K562 (cell line): ENCODE results near the gene SETX. TPM values are rescaled to one million over a fixed set of nuclear protein-coding genes. Genes with fewer than 3 reads are reported as not detected.

ENCODE experiments used
- ATAC-seq: fragments of 200-7000 bp; cut with Tn5 transposase; 3 replicates; pipeline ENCODE4 v1.9.1; 2020; ENCODE audit warnings: moderate library complexity
- BruUV-seq: library from RNA; stranded (reverse); fragments of 400-500 nt; replicated peaks from 2 replicates; lab custom pipeline; 2021; lab: Mats Ljungman, UMichigan
- CTCF ChIA-PET: fragments of 300-600 bp; formaldehyde crosslinking; extraction: SDS; loops from one replicate; lab custom pipeline; 2021; ENCODE audit warnings: low intra/inter-chr PET ratio; lab: Yijun Ruan, JAX
- POLR2A ChIA-PET: fragments of 300-600, 350-650 bp; sonication (Branson Sonifier 250); formaldehyde crosslinking; extraction: SDS; loops from one replicate; lab custom pipeline; 2021; ENCODE audit warnings: antibody characterized with exemption, inconsistent platforms; lab: Yijun Ruan, JAX
- DNase-seq, 4 experiments: peaks; one replicate each; pipeline versions ENCODE4 v3.0.0 to v3.0.0-alpha.2; 2011 to 2018; ENCODE audit warnings: low spot score in 3 of 4, mixed read lengths in 3 of 4; ENCODE audit errors: extremely low read depth in 1 of 4
- FAIRE-seq: peaks from 2 replicates; lab custom pipeline; 2011; peaks lifted over from hg19 to GRCh38; lab: Jason Lieb, UNC
- H2AFZ ChIP-seq: 2 replicates; pipeline ENCODE4 v1.6.0; 2011; ENCODE audit warnings: low read depth, low read length, control low read depth, inconsistent platforms
- H3K27ac ChIP-seq: fragments of 200-600 bp; 3 replicates; pipeline ENCODE4 v1.8.0; 2011; ENCODE audit warnings: low read depth, mild to moderate bottlenecking, control low read depth, inconsistent platforms, low read length, moderate library complexity, mixed read lengths; ENCODE audit errors: extremely low read depth
- H3K27me3 ChIP-seq, 2 experiments: fragments of 300-600 bp in 1 of 2; 2 replicates in 1 of 2; 3 replicates in 1 of 2; pipeline versions ENCODE4 v1.6.0 to v1.8.0; 2011; ENCODE audit warnings: inconsistent platforms in 2 of 2, low read length in 2 of 2, mild to moderate bottlenecking in 1 of 2, mixed read lengths in 1 of 2, moderate library complexity in 1 of 2; ENCODE audit not compliant: control insufficient read depth in 2 of 2, insufficient read depth in 2 of 2
- H3K36me3 ChIP-seq: fragments of 300-600 bp; 3 replicates; pipeline ENCODE4 v1.8.0; 2011; ENCODE audit warnings: mild to moderate bottlenecking, low read length, inconsistent platforms; ENCODE audit not compliant: control insufficient read depth, insufficient read depth
- H3K4me1 ChIP-seq, 2 experiments: fragments of 200-600 bp in 1 of 2; replicated peaks in 1 of 2; 2 replicates in 1 of 2; 3 replicates in 1 of 2; pipeline versions ENCODE4 v1.5.1 to v1.8.0; 2011; ENCODE audit warnings: inconsistent platforms in 2 of 2, low read length in 2 of 2, mild to moderate bottlenecking in 1 of 2, mixed read lengths in 1 of 2, moderate library complexity in 1 of 2; ENCODE audit not compliant: control insufficient read depth in 2 of 2, insufficient read depth in 2 of 2
- H3K4me2 ChIP-seq: 2 replicates; pipeline ENCODE4 v1.6.1; 2011; ENCODE audit warnings: low read length, control low read depth, inconsistent platforms, mixed read lengths; ENCODE audit not compliant: insufficient read depth
- H3K4me3 ChIP-seq: fragments of 200-600 bp; sonication (generic), shearing (Covaris generic); 2 replicates; pipeline ENCODE4 v1.5.1; 2016; ENCODE audit warnings: control low read depth, inconsistent platforms
- H3K79me2 ChIP-seq: fragments of 200-600 bp; 3 replicates; pipeline ENCODE4 v1.8.0; 2011; ENCODE audit warnings: low read length, inconsistent platforms; ENCODE audit not compliant: control insufficient read depth, insufficient read depth
- H3K9ac ChIP-seq, 2 experiments: 2 replicates each; pipeline versions ENCODE4 v1.6.0 to v1.6.1; 2011; ENCODE audit warnings: low read depth in 2 of 2, low read length in 2 of 2, control low read depth in 1 of 2, inconsistent platforms in 1 of 2, mild to moderate bottlenecking in 1 of 2, mixed read lengths in 1 of 2; ENCODE audit not compliant: insufficient read depth in 1 of 2
- H3K9me1 ChIP-seq: one replicate; pipeline ENCODE4 v1.6.0; 2011; ENCODE audit warnings: inconsistent platforms, mild to moderate bottlenecking, low read length, moderate library complexity; ENCODE audit not compliant: control insufficient read depth, insufficient read depth
- H3K9me3 ChIP-seq: replicated peaks from 2 replicates; pipeline ENCODE4 v1.5.1; 2011; ENCODE audit warnings: low read depth, low read length, inconsistent platforms; ENCODE audit not compliant: control insufficient read depth, insufficient read depth
- H4K20me1 ChIP-seq: replicated peaks from 2 replicates; pipeline ENCODE4 v1.6.1; 2011; ENCODE audit warnings: low read length, inconsistent platforms, mixed read lengths; ENCODE audit not compliant: control insufficient read depth, insufficient read depth
- CHD2 ChIP-seq: IDR thresholded peaks from 2 replicates; pipeline ENCODE4 v1.6.1; 2011; ENCODE audit warnings: low read depth, low read length
- CHD4 ChIP-seq: fragments of 200-600 bp; sonication (generic); IDR thresholded peaks from 3 replicates; pipeline ENCODE4 v1.6.1; 2012; ENCODE audit warnings: low read depth, mild to moderate bottlenecking, mixed read lengths, low read length, inconsistent platforms; ENCODE audit not compliant: insufficient read depth, insufficient replicate concordance, poor library complexity, severe bottlenecking
- HDGF ChIP-seq: fragments of 450-650 bp; IDR thresholded peaks from 2 replicates; pipeline ENCODE4 v1.6.1; 2016
- HNRNPLL ChIP-seq: fragments of 200-400 bp; formaldehyde crosslinking; IDR thresholded peaks from 2 replicates; pipeline ENCODE4 v1.6.1; 2017; ENCODE audit warnings: low read length, low read depth, mild to moderate bottlenecking; ENCODE audit not compliant: poor library complexity, severe bottlenecking
- TAL1 ChIP-seq: fragments of 450-650 bp; IDR thresholded peaks from 2 replicates; pipeline ENCODE4 v1.6.1; 2016; ENCODE audit warnings: mild to moderate bottlenecking
- XRCC5 ChIP-seq: fragments of 200-400 bp; formaldehyde crosslinking; IDR thresholded peaks from 2 replicates; pipeline ENCODE4 v1.6.1; 2017; ENCODE audit warnings: low read depth, mild to moderate bottlenecking, low read length
- ZFPM2 ChIP-seq: fragments of 250-450 bp; sonication (Bioruptor Pico); IDR thresholded peaks from 2 replicates; pipeline ENCODE4 v1.5.1; 2022; ENCODE audit warnings: mild to moderate bottlenecking
- ZKSCAN3 ChIP-seq: fragments of 250-450 bp; sonication (Bioruptor Pico); IDR thresholded peaks from 2 replicates; pipeline ENCODE4 v1.4.0; 2020
- ZNF239 ChIP-seq: fragments of 250-450 bp; sonication (Bioruptor Pico); IDR thresholded peaks from 2 replicates; pipeline ENCODE4 v1.4.0; 2020; ENCODE audit warnings: mild to moderate bottlenecking
- ZNF77 ChIP-seq: fragments of 250-450 bp; sonication (Bioruptor Pico); IDR thresholded peaks from 2 replicates; pipeline ENCODE4 v1.5.0; 2020
- ZNF830 ChIP-seq: fragments of 250-450 bp; sonication (Bioruptor Pico); IDR thresholded peaks from 2 replicates; pipeline ENCODE4 v1.5.0; 2021; ENCODE audit warnings: mild to moderate bottlenecking
- WGBS: fragments of 100-300 bp; shearing (Covaris generic); methylation state at CpG from one replicate; pipeline ENCODE4 v1.1.6; 2016; ENCODE audit warnings: low coverage, mixed read lengths; ENCODE audit not compliant: insufficient coverage; ENCODE audit errors: missing lambda C conversion rate; 5-methylcytosine and 5-hydroxymethylcytosine counted together
- in situ Hi-C: fragments of 300-500 bp; cut with MboI; formaldehyde crosslinking; loops from 4 replicates; pipeline ENCODE4 v1.15.0; 2018; ENCODE audit warnings: inconsistent platforms, mixed read lengths
- intact Hi-C: fragments of 100-400 bp; cut with micrococcal nuclease; formaldehyde crosslinking; loops from 2 replicates; pipeline ENCODE4 v1.14.2; 2022
- polyA plus RNA-seq, 8 experiments: library from polyadenylated mRNA; depleted of rRNA in 4 of 8; stranded (reverse) in 5 of 8; unstranded in 3 of 8; fragments of >200 nt; fragmentation: Nextera tagmentation in 2 of 8; fragmentation: Illumina TruSeq in 1 of 8; extraction: Ambion mirVana in 2 of 8; extraction: Trizol in 1 of 8; gene quantifications; 2 replicates each; pipeline versions ENCODE4 v1.2.1 to v1.2.3, GENCODE V29; 2011 to 2014; ENCODE audit warnings: inconsistent platforms in 1 of 8, missing spikeins in 1 of 8
- total RNA-seq, 7 experiments: library from RNA; depleted of rRNA in 6 of 7; stranded (reverse); fragments of >200 nt in 6 of 7; fragmentation: Illumina TruSeq in 2 of 7; extraction: Trizol in 2 of 7; gene quantifications; 2 replicates each; pipeline versions ENCODE4 v1.2.1 to v1.2.3, GENCODE V29; 2011 to 2021; ENCODE audit warnings: low replicate concordance in 1 of 7
- TF ChIP-seq, protein P1 (sequence below): fragments of 200-600 bp; sonication (generic); IDR thresholded peaks from one replicate; pipeline ENCODE4 v1.6.1; 2012; ENCODE audit warnings: mild to moderate bottlenecking, low read depth, low read length, inconsistent platforms

Gene SETX
- total and polyA plus RNA-seq, 9 of the 15 experiments (the other 6 are each of a cell fraction or from before 2014, with no cell fraction given): 8.7 to 45.7 (median 28.7) TPM

DNA sequence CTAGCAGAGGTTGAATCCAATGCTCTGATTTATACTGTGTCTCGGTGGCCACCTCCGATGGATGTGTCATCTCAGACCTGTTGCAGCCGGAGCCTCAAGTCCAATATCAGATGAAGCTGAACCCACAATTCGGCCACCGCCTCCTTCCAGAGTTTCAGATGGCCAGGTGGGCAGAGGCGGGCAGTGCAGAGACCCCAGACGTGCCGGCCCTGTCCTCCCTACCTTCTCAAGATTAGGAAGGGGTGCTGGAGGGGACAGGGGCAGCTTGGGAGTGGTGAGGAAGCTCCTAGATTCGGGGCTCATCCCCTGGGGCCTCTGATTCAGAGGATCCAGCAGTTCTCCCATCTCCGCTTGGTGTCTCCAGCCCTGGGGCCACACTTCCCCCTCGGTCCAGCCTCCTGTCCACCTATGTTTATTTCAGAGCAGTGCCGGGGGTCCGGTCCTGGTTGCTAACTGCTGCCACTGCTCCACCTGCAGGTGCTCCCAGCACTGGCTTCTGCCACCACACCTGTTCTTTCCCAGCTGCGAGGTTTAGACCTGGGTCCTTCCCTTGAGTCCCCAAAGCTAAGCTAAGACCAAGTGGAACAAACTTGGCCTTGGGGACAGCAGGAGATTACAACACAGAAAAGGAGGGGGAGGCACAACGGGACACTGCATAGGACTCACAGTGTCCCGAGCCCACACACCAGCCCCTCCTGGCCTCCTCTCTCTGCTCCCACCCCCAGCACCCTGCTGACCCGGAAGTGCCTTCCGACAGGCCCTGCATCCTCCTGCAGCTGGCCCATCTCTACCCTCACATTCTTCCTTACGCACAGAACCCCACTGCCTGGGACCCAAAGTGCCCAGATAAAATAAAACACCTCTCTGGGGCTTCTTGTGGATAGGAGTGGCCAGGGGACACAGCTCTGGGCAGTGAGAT, 111.4 kb downstream of the SETX start:
- Histone ChIP-seq H3K79me2 (no peaks in the 10 kb centered on the region), H3K9me3 (no peaks in the 10 kb centered on the region), H3K4me3 (no peak overlapping the region), H2AFZ (no peak overlapping the region), H3K27me3 (peaks cover 25 to 71% of the 10 kb centered on the region in 2 experiments), H3K36me3 (no peaks in the 10 kb centered on the region), H3K9ac (no peak overlapping the region), H3K27ac (no peak overlapping the region), H3K9me1 (no peaks in the 10 kb centered on the region), H3K4me1 (peaks cover 0 to 48% of the 10 kb centered on the region in 2 experiments; a peak in 4 of 5 replicates), H3K4me2 (no peak overlapping the region), H4K20me1 (peaks cover 7% of the 10 kb centered on the region; the same call in 1 of the 2 replicates)
- FAIRE-seq (no peak), ATAC-seq (no peak), DNase-seq (no peak)
- intact Hi-C loops (no loop called here), in situ Hi-C loops (no loop called here)
- WGBS: 13% methylated on average over 16 of the region's 19 CpGs
- no TSS peak for BruUV-seq
- ChIA-PET POLR2A (no interaction called here), CTCF (no interaction called here)
- TF ChIP-seq ZFPM2 (CRISPR knock-in tag) (no peak), ZNF77 (CRISPR knock-in tag) (no peak), ZNF830 (CRISPR knock-in tag) (no peak), HDGF (no peak), HNRNPLL (no peak), CHD4 (no peak), ZNF239 (CRISPR knock-in tag) (no peak), TAL1 (no peak), XRCC5 (no peak), CHD2 (no peak), ZKSCAN3 (CRISPR knock-in tag) (no peak)
- TF ChIP-seq, protein P1, sequence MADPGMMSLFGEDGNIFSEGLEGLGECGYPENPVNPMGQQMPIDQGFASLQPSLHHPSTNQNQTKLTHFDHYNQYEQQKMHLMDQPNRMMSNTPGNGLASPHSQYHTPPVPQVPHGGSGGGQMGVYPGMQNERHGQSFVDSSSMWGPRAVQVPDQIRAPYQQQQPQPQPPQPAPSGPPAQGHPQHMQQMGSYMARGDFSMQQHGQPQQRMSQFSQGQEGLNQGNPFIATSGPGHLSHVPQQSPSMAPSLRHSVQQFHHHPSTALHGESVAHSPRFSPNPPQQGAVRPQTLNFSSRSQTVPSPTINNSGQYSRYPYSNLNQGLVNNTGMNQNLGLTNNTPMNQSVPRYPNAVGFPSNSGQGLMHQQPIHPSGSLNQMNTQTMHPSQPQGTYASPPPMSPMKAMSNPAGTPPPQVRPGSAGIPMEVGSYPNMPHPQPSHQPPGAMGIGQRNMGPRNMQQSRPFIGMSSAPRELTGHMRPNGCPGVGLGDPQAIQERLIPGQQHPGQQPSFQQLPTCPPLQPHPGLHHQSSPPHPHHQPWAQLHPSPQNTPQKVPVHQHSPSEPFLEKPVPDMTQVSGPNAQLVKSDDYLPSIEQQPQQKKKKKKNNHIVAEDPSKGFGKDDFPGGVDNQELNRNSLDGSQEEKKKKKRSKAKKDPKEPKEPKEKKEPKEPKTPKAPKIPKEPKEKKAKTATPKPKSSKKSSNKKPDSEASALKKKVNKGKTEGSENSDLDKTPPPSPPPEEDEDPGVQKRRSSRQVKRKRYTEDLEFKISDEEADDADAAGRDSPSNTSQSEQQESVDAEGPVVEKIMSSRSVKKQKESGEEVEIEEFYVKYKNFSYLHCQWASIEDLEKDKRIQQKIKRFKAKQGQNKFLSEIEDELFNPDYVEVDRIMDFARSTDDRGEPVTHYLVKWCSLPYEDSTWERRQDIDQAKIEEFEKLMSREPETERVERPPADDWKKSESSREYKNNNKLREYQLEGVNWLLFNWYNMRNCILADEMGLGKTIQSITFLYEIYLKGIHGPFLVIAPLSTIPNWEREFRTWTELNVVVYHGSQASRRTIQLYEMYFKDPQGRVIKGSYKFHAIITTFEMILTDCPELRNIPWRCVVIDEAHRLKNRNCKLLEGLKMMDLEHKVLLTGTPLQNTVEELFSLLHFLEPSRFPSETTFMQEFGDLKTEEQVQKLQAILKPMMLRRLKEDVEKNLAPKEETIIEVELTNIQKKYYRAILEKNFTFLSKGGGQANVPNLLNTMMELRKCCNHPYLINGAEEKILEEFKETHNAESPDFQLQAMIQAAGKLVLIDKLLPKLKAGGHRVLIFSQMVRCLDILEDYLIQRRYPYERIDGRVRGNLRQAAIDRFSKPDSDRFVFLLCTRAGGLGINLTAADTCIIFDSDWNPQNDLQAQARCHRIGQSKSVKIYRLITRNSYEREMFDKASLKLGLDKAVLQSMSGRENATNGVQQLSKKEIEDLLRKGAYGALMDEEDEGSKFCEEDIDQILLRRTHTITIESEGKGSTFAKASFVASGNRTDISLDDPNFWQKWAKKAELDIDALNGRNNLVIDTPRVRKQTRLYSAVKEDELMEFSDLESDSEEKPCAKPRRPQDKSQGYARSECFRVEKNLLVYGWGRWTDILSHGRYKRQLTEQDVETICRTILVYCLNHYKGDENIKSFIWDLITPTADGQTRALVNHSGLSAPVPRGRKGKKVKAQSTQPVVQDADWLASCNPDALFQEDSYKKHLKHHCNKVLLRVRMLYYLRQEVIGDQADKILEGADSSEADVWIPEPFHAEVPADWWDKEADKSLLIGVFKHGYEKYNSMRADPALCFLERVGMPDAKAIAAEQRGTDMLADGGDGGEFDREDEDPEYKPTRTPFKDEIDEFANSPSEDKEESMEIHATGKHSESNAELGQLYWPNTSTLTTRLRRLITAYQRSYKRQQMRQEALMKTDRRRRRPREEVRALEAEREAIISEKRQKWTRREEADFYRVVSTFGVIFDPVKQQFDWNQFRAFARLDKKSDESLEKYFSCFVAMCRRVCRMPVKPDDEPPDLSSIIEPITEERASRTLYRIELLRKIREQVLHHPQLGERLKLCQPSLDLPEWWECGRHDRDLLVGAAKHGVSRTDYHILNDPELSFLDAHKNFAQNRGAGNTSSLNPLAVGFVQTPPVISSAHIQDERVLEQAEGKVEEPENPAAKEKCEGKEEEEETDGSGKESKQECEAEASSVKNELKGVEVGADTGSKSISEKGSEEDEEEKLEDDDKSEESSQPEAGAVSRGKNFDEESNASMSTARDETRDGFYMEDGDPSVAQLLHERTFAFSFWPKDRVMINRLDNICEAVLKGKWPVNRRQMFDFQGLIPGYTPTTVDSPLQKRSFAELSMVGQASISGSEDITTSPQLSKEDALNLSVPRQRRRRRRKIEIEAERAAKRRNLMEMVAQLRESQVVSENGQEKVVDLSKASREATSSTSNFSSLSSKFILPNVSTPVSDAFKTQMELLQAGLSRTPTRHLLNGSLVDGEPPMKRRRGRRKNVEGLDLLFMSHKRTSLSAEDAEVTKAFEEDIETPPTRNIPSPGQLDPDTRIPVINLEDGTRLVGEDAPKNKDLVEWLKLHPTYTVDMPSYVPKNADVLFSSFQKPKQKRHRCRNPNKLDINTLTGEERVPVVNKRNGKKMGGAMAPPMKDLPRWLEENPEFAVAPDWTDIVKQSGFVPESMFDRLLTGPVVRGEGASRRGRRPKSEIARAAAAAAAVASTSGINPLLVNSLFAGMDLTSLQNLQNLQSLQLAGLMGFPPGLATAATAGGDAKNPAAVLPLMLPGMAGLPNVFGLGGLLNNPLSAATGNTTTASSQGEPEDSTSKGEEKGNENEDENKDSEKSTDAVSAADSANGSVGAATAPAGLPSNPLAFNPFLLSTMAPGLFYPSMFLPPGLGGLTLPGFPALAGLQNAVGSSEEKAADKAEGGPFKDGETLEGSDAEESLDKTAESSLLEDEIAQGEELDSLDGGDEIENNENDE: no peak
